Panc1 (cell line): ENCODE results near the gene AFDN. TPM values are rescaled to one million over a fixed set of nuclear protein-coding genes. Genes with fewer than 3 reads are reported as not detected.

Experiments
- ATAC-seq: fragments of 200-7000 bp; cut with Tn5 transposase; 2 replicates; pipeline ENCODE4 v1.9.1; 2020; ENCODE audit warnings: mild to moderate bottlenecking, moderate library complexity
- BruUV-seq: library from RNA; stranded (reverse); fragments of 400-500 nt; replicated peaks from 2 replicates; lab custom pipeline; 2021; lab: Mats Ljungman, UMichigan
- CTCF ChIA-PET: fragments of 300-600 bp; sonication (Branson Sonifier 250); formaldehyde crosslinking; loops from one replicate; lab custom pipeline; 2022; ENCODE audit warnings: antibody characterized with exemption; lab: Charles Lee
- POLR2A ChIA-PET: fragments of 300-600 bp; sonication (Branson Sonifier 250); formaldehyde crosslinking; loops from one replicate; lab custom pipeline; 2022; ENCODE audit warnings: antibody characterized with exemption; lab: Charles Lee
- DNase-seq: peaks from one replicate; pipeline ENCODE4 v3.0.0-alpha.2; 2010; ENCODE audit warnings: low read depth, low spot score
- H3K27ac ChIP-seq: 2 replicates; pipeline ENCODE4 v1.5.1; 2011; ENCODE audit warnings: mild to moderate bottlenecking, low read length, inconsistent platforms
- H3K27me3 ChIP-seq: fragments of 200-500 bp; sonication (Bioruptor generic); 2 replicates; pipeline ENCODE4 v1.6.0; 2014; ENCODE audit warnings: low read length, inconsistent platforms; ENCODE audit not compliant: control insufficient read depth, insufficient read depth
- H3K36me3 ChIP-seq: fragments of 200-500 bp; sonication (Bioruptor generic); 2 replicates; pipeline ENCODE4 v1.5.1; 2014; ENCODE audit warnings: inconsistent platforms, mild to moderate bottlenecking, low read length, moderate library complexity; ENCODE audit not compliant: control insufficient read depth, insufficient read depth
- H3K4me1 ChIP-seq: 2 replicates; pipeline ENCODE4 v1.5.1; 2011; ENCODE audit warnings: inconsistent platforms, mild to moderate bottlenecking, low read length, moderate library complexity; ENCODE audit not compliant: control insufficient read depth, insufficient read depth
- H3K4me3 ChIP-seq, 2 experiments: 2 replicates each; pipeline ENCODE4 v1.5.1; 2011 to 2012; ENCODE audit warnings: low read depth in 2 of 2, low read length in 2 of 2, mild to moderate bottlenecking in 2 of 2, inconsistent platforms in 1 of 2, moderate library complexity in 1 of 2
- H3K9me3 ChIP-seq: fragments of 200-500 bp; sonication (Bioruptor generic); 2 replicates; pipeline ENCODE4 v1.5.1; 2014; ENCODE audit warnings: low read depth, mild to moderate bottlenecking, inconsistent platforms, low read length, moderate library complexity; ENCODE audit not compliant: control insufficient read depth, insufficient read depth
- POLR2AphosphoS5 ChIP-seq: IDR thresholded peaks from 2 replicates; pipeline ENCODE4 v1.6.1; 2012; ENCODE audit warnings: mild to moderate bottlenecking, low read depth, low read length, moderate library complexity
- SIN3A ChIP-seq: IDR thresholded peaks from 2 replicates; pipeline ENCODE4 v1.6.1; 2012; ENCODE audit warnings: low read depth, mild to moderate bottlenecking, low read length, moderate library complexity, borderline replicate concordance; ENCODE audit not compliant: insufficient read depth
- TCF7L2 ChIP-seq: IDR thresholded peaks from 2 replicates; pipeline ENCODE4 v1.6.1; 2011; ENCODE audit warnings: mild to moderate bottlenecking, low read depth, low read length, inconsistent platforms
- in situ Hi-C: cut with HindIII; loops from 2 replicates; pipeline ENCODE4 v1.10.0; 2016; ENCODE audit warnings: low sequenced_read_pairs, low pct_unique_long_range_greater_than_20kb
- intact Hi-C: fragments of 100-400 bp; cut with micrococcal nuclease; formaldehyde crosslinking; loops from one replicate; pipeline ENCODE4 v1.10.0; 2022; ENCODE audit not compliant: unreplicated experiment
- total RNA-seq: library from RNA; stranded (reverse); gene quantifications from one replicate; pipeline ENCODE4 v1.2.1, GENCODE V29; 2021; ENCODE audit not compliant: unreplicated experiment
- TF ChIP-seq, protein P1 (sequence below): fragments of 450-650 bp; IDR thresholded peaks from 2 replicates; pipeline ENCODE4 v1.5.1; 2017; ENCODE audit warnings: mild to moderate bottlenecking
- TF ChIP-seq, protein P2 (sequence below), 2 experiments: IDR thresholded peaks; 2 replicates each; pipeline ENCODE4 v1.6.1; 2011 to 2012; ENCODE audit warnings: low read depth in 2 of 2, control low read depth in 1 of 2, low read length in 1 of 2, mild to moderate bottlenecking in 1 of 2, moderate library complexity in 1 of 2; ENCODE audit not compliant: insufficient read depth in 1 of 2

Gene AFDN
- total RNA-seq, 1 experiment from 2014 or later, result 143 TPM

DNA sequence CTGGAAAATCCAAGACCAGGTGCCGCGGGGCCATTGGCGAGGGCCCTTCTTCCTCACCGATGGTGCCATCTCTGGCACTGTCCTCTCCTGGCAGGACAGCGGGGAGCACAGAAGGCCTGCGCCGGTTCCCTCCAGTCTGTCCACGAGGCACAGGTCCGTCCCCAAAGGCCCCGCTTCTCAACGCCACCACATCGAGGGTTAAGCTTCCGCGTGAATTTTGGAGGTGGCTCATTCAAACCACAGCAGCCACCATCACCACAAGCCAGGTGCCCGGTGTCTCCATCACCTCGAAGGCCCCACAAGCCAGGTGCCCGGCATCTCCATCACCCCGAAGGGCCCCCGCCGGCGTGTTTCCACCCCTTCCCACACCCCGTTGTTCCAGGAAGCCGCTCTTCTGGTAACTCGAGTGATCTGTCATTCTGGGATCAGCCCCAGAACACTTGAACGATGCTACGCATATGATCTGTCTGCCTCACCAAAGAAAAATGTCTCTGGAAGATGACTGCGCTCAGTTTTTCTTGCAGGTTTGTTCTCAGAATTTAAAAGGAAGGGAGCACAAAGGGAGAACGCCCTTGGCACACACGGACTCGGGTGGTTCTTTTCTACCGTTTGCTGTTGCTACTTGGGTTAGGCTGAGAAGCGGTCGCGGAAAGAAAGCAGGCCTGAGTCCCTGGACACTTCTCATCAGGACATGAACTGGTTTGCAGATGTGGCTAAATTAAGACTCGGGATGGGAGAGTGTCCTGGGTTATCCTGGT, 160.9 kb downstream of the AFDN start:
- H3K27ac ChIP-seq, result no peak overlapping the region
- ATAC-seq (0 out of 2 replicates have a peak, but pooled peaks have one; percentile 22), DNase-seq (no peak)
- in situ Hi-C loops, result no loop called here
- H3K4me1 ChIP-seq, result no peaks in the 10 kb centered on the region
- H3K9me3 ChIP-seq, result peaks cover 3% of the 10 kb centered on the region; the same call in 1 of the 2 replicates
- POLR2A ChIA-PET, result no interaction called here
- H3K27me3 ChIP-seq, result no peaks in the 10 kb centered on the region
- no TSS peak for BruUV-seq
- intact Hi-C loops, result no loop called here
- no peaks in the 10 kb centered on the region for H3K36me3 ChIP-seq
- TF ChIP-seq, protein P1, sequence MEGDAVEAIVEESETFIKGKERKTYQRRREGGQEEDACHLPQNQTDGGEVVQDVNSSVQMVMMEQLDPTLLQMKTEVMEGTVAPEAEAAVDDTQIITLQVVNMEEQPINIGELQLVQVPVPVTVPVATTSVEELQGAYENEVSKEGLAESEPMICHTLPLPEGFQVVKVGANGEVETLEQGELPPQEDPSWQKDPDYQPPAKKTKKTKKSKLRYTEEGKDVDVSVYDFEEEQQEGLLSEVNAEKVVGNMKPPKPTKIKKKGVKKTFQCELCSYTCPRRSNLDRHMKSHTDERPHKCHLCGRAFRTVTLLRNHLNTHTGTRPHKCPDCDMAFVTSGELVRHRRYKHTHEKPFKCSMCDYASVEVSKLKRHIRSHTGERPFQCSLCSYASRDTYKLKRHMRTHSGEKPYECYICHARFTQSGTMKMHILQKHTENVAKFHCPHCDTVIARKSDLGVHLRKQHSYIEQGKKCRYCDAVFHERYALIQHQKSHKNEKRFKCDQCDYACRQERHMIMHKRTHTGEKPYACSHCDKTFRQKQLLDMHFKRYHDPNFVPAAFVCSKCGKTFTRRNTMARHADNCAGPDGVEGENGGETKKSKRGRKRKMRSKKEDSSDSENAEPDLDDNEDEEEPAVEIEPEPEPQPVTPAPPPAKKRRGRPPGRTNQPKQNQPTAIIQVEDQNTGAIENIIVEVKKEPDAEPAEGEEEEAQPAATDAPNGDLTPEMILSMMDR, result no peak
- TF ChIP-seq SIN3A (no peak), POLR2AphosphoS5 (no peak), TCF7L2 (no peak)
- TF ChIP-seq, protein P2, sequence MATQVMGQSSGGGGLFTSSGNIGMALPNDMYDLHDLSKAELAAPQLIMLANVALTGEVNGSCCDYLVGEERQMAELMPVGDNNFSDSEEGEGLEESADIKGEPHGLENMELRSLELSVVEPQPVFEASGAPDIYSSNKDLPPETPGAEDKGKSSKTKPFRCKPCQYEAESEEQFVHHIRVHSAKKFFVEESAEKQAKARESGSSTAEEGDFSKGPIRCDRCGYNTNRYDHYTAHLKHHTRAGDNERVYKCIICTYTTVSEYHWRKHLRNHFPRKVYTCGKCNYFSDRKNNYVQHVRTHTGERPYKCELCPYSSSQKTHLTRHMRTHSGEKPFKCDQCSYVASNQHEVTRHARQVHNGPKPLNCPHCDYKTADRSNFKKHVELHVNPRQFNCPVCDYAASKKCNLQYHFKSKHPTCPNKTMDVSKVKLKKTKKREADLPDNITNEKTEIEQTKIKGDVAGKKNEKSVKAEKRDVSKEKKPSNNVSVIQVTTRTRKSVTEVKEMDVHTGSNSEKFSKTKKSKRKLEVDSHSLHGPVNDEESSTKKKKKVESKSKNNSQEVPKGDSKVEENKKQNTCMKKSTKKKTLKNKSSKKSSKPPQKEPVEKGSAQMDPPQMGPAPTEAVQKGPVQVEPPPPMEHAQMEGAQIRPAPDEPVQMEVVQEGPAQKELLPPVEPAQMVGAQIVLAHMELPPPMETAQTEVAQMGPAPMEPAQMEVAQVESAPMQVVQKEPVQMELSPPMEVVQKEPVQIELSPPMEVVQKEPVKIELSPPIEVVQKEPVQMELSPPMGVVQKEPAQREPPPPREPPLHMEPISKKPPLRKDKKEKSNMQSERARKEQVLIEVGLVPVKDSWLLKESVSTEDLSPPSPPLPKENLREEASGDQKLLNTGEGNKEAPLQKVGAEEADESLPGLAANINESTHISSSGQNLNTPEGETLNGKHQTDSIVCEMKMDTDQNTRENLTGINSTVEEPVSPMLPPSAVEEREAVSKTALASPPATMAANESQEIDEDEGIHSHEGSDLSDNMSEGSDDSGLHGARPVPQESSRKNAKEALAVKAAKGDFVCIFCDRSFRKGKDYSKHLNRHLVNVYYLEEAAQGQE (IDR thresholded peaks at IDR 0.05; ENCODE audit: insufficient read depth in 1 of 2, low read depth in 2 of 2, low read length in 1 of 2), result no peak
- H3K4me3 ChIP-seq, result no peak overlapping the region
- CTCF ChIA-PET, result no interaction called here

DNA sequence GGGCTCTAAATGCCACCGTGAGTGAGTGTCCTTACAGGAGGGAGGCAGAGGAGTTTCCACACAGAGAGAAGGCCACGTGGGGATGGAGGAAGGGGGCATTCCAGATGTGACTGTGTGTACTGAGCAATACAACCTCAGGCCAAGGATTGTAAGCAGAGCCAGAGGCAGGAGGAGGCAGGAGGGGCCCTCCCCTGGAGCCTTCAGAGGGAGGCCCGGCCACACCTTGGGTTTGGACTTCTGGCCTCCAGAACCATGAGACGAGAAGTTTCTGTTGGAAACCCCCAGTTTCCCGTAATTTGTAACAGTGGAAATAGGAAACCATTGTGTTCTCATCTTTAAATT, 161.4 kb downstream of the AFDN start:
- H3K27ac ChIP-seq, result no peak overlapping the region
- ATAC-seq (peak; percentile 39; the same call in 1 of the 2 replicates), DNase-seq (no peak)
- CTCF ChIA-PET, result no interaction called here
- no peaks in the 10 kb centered on the region for H3K4me1 ChIP-seq
- H3K4me3 ChIP-seq, result no peak overlapping the region
- H3K36me3 ChIP-seq, result no peaks in the 10 kb centered on the region
- TF ChIP-seq, protein P2 (IDR thresholded peaks at IDR 0.05; ENCODE audit: insufficient read depth in 1 of 2, low read depth in 2 of 2, low read length in 1 of 2), result no peak
- no peak for TF ChIP-seq SIN3A
- POLR2A ChIA-PET, result no interaction called here
- peaks cover 3% of the 10 kb centered on the region; the same call in 1 of the 2 replicates for H3K9me3 ChIP-seq
- in situ Hi-C loops (no loop called here), intact Hi-C loops (no loop called here)
- no TSS peak for BruUV-seq
- H3K27me3 ChIP-seq, result no peaks in the 10 kb centered on the region
